Immature natural killer cell (primary cell): Measurements from ENCODE around the gene PRR20G. TPM values are rescaled to one million over a fixed set of nuclear protein-coding genes. Genes with fewer than 3 reads are reported as not detected.

Experiments
- DNase-seq, 3 donors: peaks; one replicate each; pipeline ENCODE4 v3.0.0; 2022; ENCODE audit warnings: mixed read lengths in 1 of 3
- H3K27ac Mint-ChIP-seq, 6 donors: one replicate each; pipeline ENCODE4 v1.8.0; 2020; ENCODE audit warnings: mixed read lengths in 6 of 6, mild to moderate bottlenecking in 5 of 6, inconsistent platforms in 4 of 6, moderate library complexity in 3 of 6
- H3K27me3 Mint-ChIP-seq, 3 donors: one replicate each; pipeline ENCODE4 v1.8.0; 2020 to 2021; ENCODE audit warnings: low read depth in 3 of 3, mild to moderate bottlenecking in 3 of 3, mixed read lengths in 3 of 3, moderate library complexity in 3 of 3, inconsistent platforms in 1 of 3
- H3K36me3 Mint-ChIP-seq, 3 donors: one replicate each; pipeline ENCODE4 v1.8.0; 2020; ENCODE audit warnings: mixed read lengths in 3 of 3, inconsistent platforms in 2 of 3, mild to moderate bottlenecking in 2 of 3
- H3K4me1 Mint-ChIP-seq, 2 donors: one replicate each; pipeline ENCODE4 v1.8.0; 2020; ENCODE audit warnings: inconsistent platforms in 2 of 2, mild to moderate bottlenecking in 2 of 2, mixed read lengths in 2 of 2, moderate library complexity in 1 of 2
- H3K4me3 Mint-ChIP-seq, 5 donors: one replicate each; pipeline ENCODE4 v1.8.0; 2020; ENCODE audit warnings: mild to moderate bottlenecking in 5 of 5, mixed read lengths in 5 of 5, inconsistent platforms in 3 of 5, moderate library complexity in 3 of 5
- H3K9me3 Mint-ChIP-seq, 6 donors: one replicate each; pipeline ENCODE4 v1.8.0; 2020; ENCODE audit warnings: mild to moderate bottlenecking in 6 of 6, mixed read lengths in 6 of 6, inconsistent platforms in 4 of 6, moderate library complexity in 3 of 6
- polyA plus RNA-seq, 3 donors: library from polyadenylated mRNA; unstranded; fragments of 300-500 nt; fragmentation: Illumina TruSeq; gene quantifications; one replicate each; pipeline ENCODE4 v1.2.3, GENCODE V29; 2021

PRR20G gene
- polyA plus RNA-seq, 3 donors from 2014 or later = not detected

GRCh38 chr3:127264794-127265514, 22.9 kb downstream of the PRR20G start:
- H3K27me3 Mint-ChIP-seq = peaks cover 0 to 4% (median 1%) of the 10 kb centered on the region in 3 donors
- H3K9me3 Mint-ChIP-seq = peaks cover 0 to 10% (median 2%) of the 10 kb centered on the region in 6 donors
- no peaks in the 10 kb centered on the region for H3K36me3 Mint-ChIP-seq
- DNase-seq = no peak
- no peaks in the 10 kb centered on the region for H3K4me1 Mint-ChIP-seq
- no peak overlapping the region for H3K27ac Mint-ChIP-seq
- no peak overlapping the region for H3K4me3 Mint-ChIP-seq

- H3K27ac Mint-ChIP-seq = no peak overlapping the region
- peaks cover 0 to 4% (median 1%) of the 10 kb centered on the region in 3 donors for H3K27me3 Mint-ChIP-seq
- no peak overlapping the region for H3K4me3 Mint-ChIP-seq
- DNase-seq = no peak
- H3K36me3 Mint-ChIP-seq = no peaks in the 10 kb centered on the region
- H3K9me3 Mint-ChIP-seq = peaks cover 0 to 7% (median 2%) of the 10 kb centered on the region in 6 donors
- H3K4me1 Mint-ChIP-seq = no peaks in the 10 kb centered on the region
Measured at GRCh38 chr3:127264292-127264691, 23.6 kb downstream of the PRR20G start.

GRCh38 chr3:127263586-127264231, 24.1 kb downstream of the PRR20G start:
- H3K4me3 Mint-ChIP-seq = no peak overlapping the region
- H3K4me1 Mint-ChIP-seq = no peaks in the 10 kb centered on the region
- H3K27me3 Mint-ChIP-seq = peaks cover 0 to 4% (median 1%) of the 10 kb centered on the region in 3 donors
- peaks cover 0 to 1% (median 0%) of the 10 kb centered on the region in 6 donors for H3K9me3 Mint-ChIP-seq
- no peaks in the 10 kb centered on the region for H3K36me3 Mint-ChIP-seq
- DNase-seq = no peak
- no peak overlapping the region for H3K27ac Mint-ChIP-seq

- Mint-ChIP-seq H3K27ac (no peak overlapping the region), H3K4me1 (no peaks in the 10 kb centered on the region), H3K4me3 (no peak overlapping the region), H3K36me3 (no peaks in the 10 kb centered on the region), H3K9me3 (no peaks in the 10 kb centered on the region), H3K27me3 (peaks cover 0 to 4% (median 1%) of the 10 kb centered on the region in 3 donors)
- DNase-seq = no peak
Measured at GRCh38 chr3:127263037-127263436, 24.8 kb downstream of the PRR20G start.

GRCh38 chr3:127262533-127262932, 25.3 kb downstream of the PRR20G start:
- Mint-ChIP-seq H3K27me3 (peaks cover 0 to 4% (median 1%) of the 10 kb centered on the region in 3 donors), H3K27ac (no peak overlapping the region), H3K4me3 (no peak overlapping the region), H3K4me1 (no peaks in the 10 kb centered on the region), H3K9me3 (no peaks in the 10 kb centered on the region), H3K36me3 (no peaks in the 10 kb centered on the region)
- DNase-seq = no peak

GRCh38 chr3:127261925-127262324, 25.9 kb downstream of the PRR20G start:
- Mint-ChIP-seq H3K4me1 (no peaks in the 10 kb centered on the region), H3K9me3 (no peaks in the 10 kb centered on the region), H3K36me3 (no peaks in the 10 kb centered on the region), H3K4me3 (no peak overlapping the region), H3K27me3 (peaks cover 0 to 4% (median 1%) of the 10 kb centered on the region in 3 donors), H3K27ac (no peak overlapping the region)
- DNase-seq = no peak

- Mint-ChIP-seq H3K4me1 (no peaks in the 10 kb centered on the region), H3K36me3 (no peaks in the 10 kb centered on the region), H3K4me3 (no peak overlapping the region), H3K27me3 (peaks cover 0 to 4% (median 2%) of the 10 kb centered on the region in 3 donors), H3K27ac (no peak overlapping the region), H3K9me3 (no peaks in the 10 kb centered on the region)
- no peak for DNase-seq
Measured at GRCh38 chr3:127260826-127261555, 26.9 kb downstream of the PRR20G start.

GRCh38 chr3:127260416-127260815, 27.4 kb downstream of the PRR20G start:
- peaks cover 0 to 4% (median 2%) of the 10 kb centered on the region in 3 donors for H3K27me3 Mint-ChIP-seq
- H3K9me3 Mint-ChIP-seq = no peaks in the 10 kb centered on the region
- no peaks in the 10 kb centered on the region for H3K36me3 Mint-ChIP-seq
- no peak for DNase-seq
- no peak overlapping the region for H3K27ac Mint-ChIP-seq
- no peak overlapping the region for H3K4me3 Mint-ChIP-seq
- H3K4me1 Mint-ChIP-seq = no peaks in the 10 kb centered on the region

- no peaks in the 10 kb centered on the region for H3K9me3 Mint-ChIP-seq
- H3K36me3 Mint-ChIP-seq = no peaks in the 10 kb centered on the region
- DNase-seq = no peak
- H3K27ac Mint-ChIP-seq = no peak overlapping the region
- H3K4me1 Mint-ChIP-seq = no peaks in the 10 kb centered on the region
- peaks cover 0 to 4% (median 2%) of the 10 kb centered on the region in 3 donors for H3K27me3 Mint-ChIP-seq
- H3K4me3 Mint-ChIP-seq = no peak overlapping the region
Measured at GRCh38 chr3:127259882-127260281, 28.0 kb downstream of the PRR20G start.

GRCh38 chr3:127258733-127259132, 29.1 kb downstream of the PRR20G start:
- H3K27me3 Mint-ChIP-seq = peaks cover 0 to 2% (median 2%) of the 10 kb centered on the region in 3 donors
- H3K27ac Mint-ChIP-seq = no peak overlapping the region
- no peak overlapping the region for H3K4me3 Mint-ChIP-seq
- no peaks in the 10 kb centered on the region for H3K4me1 Mint-ChIP-seq
- no peaks in the 10 kb centered on the region for H3K9me3 Mint-ChIP-seq
- DNase-seq = no peak
- H3K36me3 Mint-ChIP-seq = no peaks in the 10 kb centered on the region

- Mint-ChIP-seq H3K9me3 (no peaks in the 10 kb centered on the region), H3K36me3 (no peaks in the 10 kb centered on the region), H3K4me3 (no peak overlapping the region), H3K4me1 (no peaks in the 10 kb centered on the region), H3K27ac (no peak overlapping the region), H3K27me3 (peaks cover 0 to 4% (median 2%) of the 10 kb centered on the region in 3 donors)
- no peak for DNase-seq
Measured at GRCh38 chr3:127257351-127257750, 30.5 kb downstream of the PRR20G start.

GRCh38 chr3:127256733-127257271, 31.0 kb downstream of the PRR20G start:
- H3K9me3 Mint-ChIP-seq = no peaks in the 10 kb centered on the region
- no peak for DNase-seq
- peak overlapping the region in 1 of 6 donors; percentile 31 for H3K27ac Mint-ChIP-seq
- no peaks in the 10 kb centered on the region for H3K4me1 Mint-ChIP-seq
- H3K27me3 Mint-ChIP-seq = peaks cover 0 to 4% (median 2%) of the 10 kb centered on the region in 3 donors
- H3K4me3 Mint-ChIP-seq = no peak overlapping the region
- no peaks in the 10 kb centered on the region for H3K36me3 Mint-ChIP-seq

GRCh38 chr3:127256138-127256537, 31.7 kb downstream of the PRR20G start:
- no peaks in the 10 kb centered on the region for H3K36me3 Mint-ChIP-seq
- no peak overlapping the region for H3K27ac Mint-ChIP-seq
- no peaks in the 10 kb centered on the region for H3K9me3 Mint-ChIP-seq
- H3K4me1 Mint-ChIP-seq = no peaks in the 10 kb centered on the region
- H3K27me3 Mint-ChIP-seq = peaks cover 0 to 4% (median 2%) of the 10 kb centered on the region in 3 donors
- H3K4me3 Mint-ChIP-seq = no peak overlapping the region
- no peak for DNase-seq

GRCh38 chr3:127255516-127255915, 32.3 kb downstream of the PRR20G start:
- no peak overlapping the region for H3K27ac Mint-ChIP-seq
- H3K27me3 Mint-ChIP-seq = peaks cover 0 to 4% (median 2%) of the 10 kb centered on the region in 3 donors
- H3K4me1 Mint-ChIP-seq = no peaks in the 10 kb centered on the region

More at GRCh38 chr3:127255516-127255915, 32.3 kb downstream of the PRR20G start:
- Mint-ChIP-seq H3K9me3 (no peaks in the 10 kb centered on the region), H3K36me3 (no peaks in the 10 kb centered on the region), H3K4me3 (no peak overlapping the region)
- DNase-seq = no peak
